GM18499 (cell line): ENCODE measurements around the gene TNFRSF6B.

ENCODE experiments used
- ATAC-seq: cut with Tn5 transposase; IDR thresholded peaks from one replicate; pipeline ENCODE4 v1.9.1; 2021; ENCODE audit warnings: moderate number of reproducible peaks; ENCODE audit not compliant: insufficient read depth, unreplicated experiment

TNFRSF6B gene

GRCh38 chr20:63744574-63745423 lies 48.3 kb downstream of the TNFRSF6B start:
- no peak for ATAC-seq

- ATAC-seq, result no peak
Observed at GRCh38 chr20:63745424-63745805, 49.0 kb downstream of the TNFRSF6B start.

GRCh38 chr20:63745961-63746731 lies 49.7 kb downstream of the TNFRSF6B start:
- ATAC-seq, result no peak

GRCh38 chr20:63746751-63747315 lies 50.4 kb downstream of the TNFRSF6B start:
- ATAC-seq, result no peak

- ATAC-seq, result no peak
Observed at GRCh38 chr20:63747622-63748069, 51.2 kb downstream of the TNFRSF6B start.
